Transverse colon (tissue), 3 donors: ENCODE results near the gene VWA7.

Experiments used
- CTCF ChIP-seq, 5 experiments: fragments of 200-600 bp in 3 of 5; fragments of 450-650 bp in 2 of 5; sonication (generic) in 3 of 5; IDR thresholded peaks; 1 replicate in 2 of 5; 2 replicates in 3 of 5; pipeline ENCODE4 v1.5.1; 2016 to 2017; ENCODE audit warnings: antibody characterized with exemption in 5 of 5, inconsistent platforms in 3 of 5, mild to moderate bottlenecking in 2 of 5, moderate library complexity in 1 of 5
- POLR2A ChIP-seq: fragments of 450-650 bp; IDR thresholded peaks from one replicate; pipeline ENCODE4 v1.6.1; 2016; ENCODE audit warnings: antibody characterized with exemption, mild to moderate bottlenecking, moderate library complexity

GRCh38 chr6:31721351-31722020 lies 55.6 kb downstream of the VWA7 start, which contains the start of gene LY6G6C:
- TF ChIP-seq CTCF (IDR thresholded peaks at IDR 0.05) = no peak
- TF ChIP-seq POLR2A = no peak
